Measurements from ENCODE around the gene HIP1R. TPM values are rescaled to one million over a fixed set of nuclear protein-coding genes. Genes with fewer than 3 reads are reported as not detected.

HIP1R gene
- total and polyA plus RNA-seq, 3 donors from 2014 or later: 20.1 to 41.7 (median 34.3) TPM

GRCh38 chr12:122870867-122871664 lies 35.8 kb downstream of the HIP1R start:
- Histone ChIP-seq H3K9me3 (no peaks in the 10 kb centered on the region), H3K4me3 (peak overlapping the region in 1 of 2 donors; percentile 14), H3K4me1 (peaks cover 78% of the 10 kb centered on the region), H3K36me3 (ENCODE audit: low read depth, missing control alignments) (no peaks in the 10 kb centered on the region), H3K27me3 (no peaks in the 10 kb centered on the region), H3K27ac (peak overlapping the region; percentile 90 to 92)
- intact Hi-C loops (cut with DNase I; ENCODE audit: low total_unique reads): no loop called here
- 25 to 47% methylated on average over 15 of the region's 15 CpGs for WGBS, 2 donors
- peak; percentile 64 for DNase-seq
- TF ChIP-seq POLR2A (IDR thresholded peaks at IDR 0.05) (no peak), CTCF (IDR thresholded peaks at IDR 0.05) (no peak)

- intact Hi-C loops (cut with DNase I; ENCODE audit: low total_unique reads): no loop called here
- H3K27ac ChIP-seq: peak overlapping the region; percentile 90 to 92
- H3K36me3 ChIP-seq (ENCODE audit: low read depth, missing control alignments): no peaks in the 10 kb centered on the region
- peak; percentile 70 for DNase-seq
- peak overlapping the region in 1 of 2 donors; percentile 1 for H3K4me3 ChIP-seq
- H3K9me3 ChIP-seq: no peaks in the 10 kb centered on the region
- WGBS, 2 donors: 27 to 38% methylated on average over 23 of the region's 23 CpGs
- TF ChIP-seq CTCF (IDR thresholded peaks at IDR 0.05): no peak
- no peak for TF ChIP-seq POLR2A (IDR thresholded peaks at IDR 0.05)
- no peaks in the 10 kb centered on the region for H3K27me3 ChIP-seq
- H3K4me1 ChIP-seq: peaks cover 78% of the 10 kb centered on the region
Measured at GRCh38 chr12:122871851-122872780, 36.9 kb downstream of the HIP1R start.

- H3K27ac ChIP-seq: peak overlapping the region; percentile 90 to 92
Measured at GRCh38 chr12:122872815-122873361, 37.6 kb downstream of the HIP1R start.

GRCh38 chr12:122873540-122873939 lies 38.3 kb downstream of the HIP1R start:
- no peak for TF ChIP-seq CTCF (IDR thresholded peaks at IDR 0.05)
- no peak for TF ChIP-seq POLR2A (IDR thresholded peaks at IDR 0.05)
- intact Hi-C loops (cut with DNase I; ENCODE audit: low total_unique reads): no loop called here
- H3K4me1 ChIP-seq: peaks cover 69% of the 10 kb centered on the region
- H3K27ac ChIP-seq: peak overlapping the region in 1 of 2 donors; percentile 92
- no peaks in the 10 kb centered on the region for H3K27me3 ChIP-seq
- DNase-seq: no peak
- 63 to 88% methylated on average over 4 of the region's 4 CpGs for WGBS, 2 donors
- no peak overlapping the region for H3K4me3 ChIP-seq
- H3K36me3 ChIP-seq (ENCODE audit: low read depth, missing control alignments): no peaks in the 10 kb centered on the region
- no peaks in the 10 kb centered on the region for H3K9me3 ChIP-seq

More at GRCh38 chr12:122872815-122873361, 37.6 kb downstream of the HIP1R start:
- intact Hi-C loops (cut with DNase I; ENCODE audit: low total_unique reads): no loop called here
- no peak for TF ChIP-seq POLR2A (IDR thresholded peaks at IDR 0.05)
- TF ChIP-seq CTCF (IDR thresholded peaks at IDR 0.05): no peak
- no peaks in the 10 kb centered on the region for H3K36me3 ChIP-seq (ENCODE audit: low read depth, missing control alignments)
- peaks cover 76% of the 10 kb centered on the region for H3K4me1 ChIP-seq
- WGBS, 2 donors: 52 to 65% methylated on average over 12 of the region's 12 CpGs
- H3K27me3 ChIP-seq: no peaks in the 10 kb centered on the region
- H3K9me3 ChIP-seq: no peaks in the 10 kb centered on the region
- no peak overlapping the region for H3K4me3 ChIP-seq
- DNase-seq: no peak
